Uterus (tissue), 4 donors: Measurements from ENCODE around the gene TEN1. TPM values are rescaled to one million over a fixed set of nuclear protein-coding genes. Genes with fewer than 3 reads are reported as not detected.

ENCODE experiments used
- DNase-seq, 2 donors: peaks; one replicate each; pipeline ENCODE4 v3.0.0-alpha.2; 2019 to 2020
- H3K27ac ChIP-seq, 2 donors: fragments of 200-600 bp; sonication (generic); 1 replicate in 1 of 2; 2 replicates in 1 of 2; pipeline ENCODE4 v1.5.1; 2016 to 2018
- H3K27me3 ChIP-seq, 2 donors: fragments of 200-600 bp; sonication (generic); one replicate each; pipeline ENCODE4 v1.5.1; 2018 to 2019; ENCODE audit warnings: control low read depth in 1 of 2
- H3K36me3 ChIP-seq, 2 donors: fragments of 200-600 bp; sonication (generic); one replicate each; pipeline ENCODE4 v1.5.1; 2019; ENCODE audit warnings: control low read depth in 1 of 2
- H3K4me1 ChIP-seq, 2 donors: fragments of 200-600 bp; sonication (generic); one replicate each; pipeline ENCODE4 v1.5.1; 2018 to 2019; ENCODE audit warnings: control low read depth in 1 of 2
- H3K4me3 ChIP-seq, 2 donors: fragments of 200-600 bp; sonication (generic); 1 replicate in 1 of 2; 2 replicates in 1 of 2; pipeline ENCODE4 v1.5.1; 2018 to 2019; ENCODE audit warnings: mild to moderate bottlenecking in 1 of 2
- H3K9me3 ChIP-seq, 2 donors: fragments of 200-600 bp; sonication (generic); one replicate each; pipeline ENCODE4 v1.5.1; 2019; ENCODE audit warnings: control low read depth in 1 of 2
- POLR2A ChIP-seq, 2 donors: fragments of 450-650 bp; IDR thresholded peaks; one replicate each; pipeline ENCODE4 v1.6.1; 2016; ENCODE audit warnings: antibody characterized with exemption in 2 of 2, mild to moderate bottlenecking in 1 of 2, moderate library complexity in 1 of 2
- intact Hi-C: fragments of 100-400 bp; cut with DNase I; formaldehyde crosslinking; loops from one replicate; pipeline ENCODE4 v1.15.1; 2023; ENCODE audit warnings: low total_unique reads
- total RNA-seq, 4 donors: library from RNA; depleted of rRNA in 3 of 4; stranded (reverse); fragments of >200 nt in 3 of 4; gene quantifications; one replicate each; pipeline versions ENCODE4 v1.1.0 to v1.2.4, GENCODE V29; 2014 to 2023
- TF ChIP-seq, protein P1 (sequence below), 4 experiments: fragments of 200-600 bp in 2 of 4; fragments of 450-650 bp in 2 of 4; sonication (generic) in 2 of 4; IDR thresholded peaks; one replicate each; pipeline ENCODE4 v1.5.1; 2016 to 2019; ENCODE audit warnings: antibody characterized with exemption in 4 of 4, mild to moderate bottlenecking in 2 of 4, moderate library complexity in 1 of 4
- donor health status: DM: yes; HTN: yes; CAD: no.

The TEN1 gene
- total RNA-seq, 4 donors from 2014 or later: 3.1 to 17.2 (median 15.0) TPM

DNA sequence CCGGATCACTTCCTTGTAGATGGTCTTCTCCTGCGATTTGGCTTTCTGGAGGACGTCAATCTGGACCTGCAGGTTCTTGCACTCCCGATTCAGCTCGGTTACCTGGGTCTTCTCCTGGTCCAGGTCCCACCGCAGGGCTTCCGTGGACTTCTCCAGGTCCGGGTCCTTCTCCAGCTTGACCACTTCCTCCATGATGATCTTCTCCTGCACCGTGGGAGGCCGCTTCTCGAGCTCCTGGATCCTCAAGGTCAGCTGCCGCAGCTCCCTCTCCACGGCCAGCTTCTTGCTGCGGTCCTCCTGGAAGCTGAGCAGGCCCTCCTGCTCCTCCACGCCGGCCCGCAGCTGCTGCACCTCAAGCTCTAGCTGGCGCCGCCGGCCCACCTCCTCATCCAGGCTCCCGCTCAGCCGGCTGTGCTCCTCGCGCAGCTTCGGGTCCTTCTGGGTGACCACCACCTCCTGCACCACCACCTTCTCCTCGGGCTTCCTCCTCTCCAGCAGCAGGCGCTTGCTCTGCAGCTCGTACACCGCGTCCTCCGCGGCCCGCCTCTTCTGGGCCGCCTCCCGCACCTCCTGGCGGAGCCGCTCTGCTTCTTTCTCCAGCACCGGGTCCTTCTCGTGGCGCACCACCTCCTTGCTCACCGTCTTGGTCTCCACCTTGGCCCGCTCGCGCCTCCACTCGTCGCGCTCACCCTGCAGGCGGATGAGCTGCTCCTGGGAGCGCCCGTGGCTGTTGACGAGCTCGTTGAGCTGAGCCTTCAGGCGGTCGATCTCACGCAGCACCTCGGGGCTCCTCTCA is 29.8 kb downstream of the TEN1 start:
- no peak overlapping the region for H3K4me3 ChIP-seq
- H3K9me3 ChIP-seq: no peaks in the 10 kb centered on the region
- no peaks in the 10 kb centered on the region for H3K27me3 ChIP-seq
- no peaks in the 10 kb centered on the region for H3K4me1 ChIP-seq
- no peak overlapping the region for H3K27ac ChIP-seq
- intact Hi-C loops: no loop called here
- no peaks in the 10 kb centered on the region for H3K36me3 ChIP-seq
- DNase-seq: no peak
- TF ChIP-seq, protein P1, sequence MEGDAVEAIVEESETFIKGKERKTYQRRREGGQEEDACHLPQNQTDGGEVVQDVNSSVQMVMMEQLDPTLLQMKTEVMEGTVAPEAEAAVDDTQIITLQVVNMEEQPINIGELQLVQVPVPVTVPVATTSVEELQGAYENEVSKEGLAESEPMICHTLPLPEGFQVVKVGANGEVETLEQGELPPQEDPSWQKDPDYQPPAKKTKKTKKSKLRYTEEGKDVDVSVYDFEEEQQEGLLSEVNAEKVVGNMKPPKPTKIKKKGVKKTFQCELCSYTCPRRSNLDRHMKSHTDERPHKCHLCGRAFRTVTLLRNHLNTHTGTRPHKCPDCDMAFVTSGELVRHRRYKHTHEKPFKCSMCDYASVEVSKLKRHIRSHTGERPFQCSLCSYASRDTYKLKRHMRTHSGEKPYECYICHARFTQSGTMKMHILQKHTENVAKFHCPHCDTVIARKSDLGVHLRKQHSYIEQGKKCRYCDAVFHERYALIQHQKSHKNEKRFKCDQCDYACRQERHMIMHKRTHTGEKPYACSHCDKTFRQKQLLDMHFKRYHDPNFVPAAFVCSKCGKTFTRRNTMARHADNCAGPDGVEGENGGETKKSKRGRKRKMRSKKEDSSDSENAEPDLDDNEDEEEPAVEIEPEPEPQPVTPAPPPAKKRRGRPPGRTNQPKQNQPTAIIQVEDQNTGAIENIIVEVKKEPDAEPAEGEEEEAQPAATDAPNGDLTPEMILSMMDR (IDR thresholded peaks at IDR 0.05): no peak
- no peak for TF ChIP-seq POLR2A (IDR thresholded peaks at IDR 0.05)

GRCh38 chr17:76009447-76009846 is 30.4 kb downstream of the TEN1 start:
- no peaks in the 10 kb centered on the region for H3K36me3 ChIP-seq
- no peaks in the 10 kb centered on the region for H3K4me1 ChIP-seq
- DNase-seq: no peak
- H3K27ac ChIP-seq: no peak overlapping the region
- intact Hi-C loops: no loop called here
- no peak for TF ChIP-seq POLR2A (IDR thresholded peaks at IDR 0.05)
- TF ChIP-seq, protein P1 (IDR thresholded peaks at IDR 0.05): no peak
- no peak overlapping the region for H3K4me3 ChIP-seq
- no peaks in the 10 kb centered on the region for H3K9me3 ChIP-seq
- no peaks in the 10 kb centered on the region for H3K27me3 ChIP-seq

DNA sequence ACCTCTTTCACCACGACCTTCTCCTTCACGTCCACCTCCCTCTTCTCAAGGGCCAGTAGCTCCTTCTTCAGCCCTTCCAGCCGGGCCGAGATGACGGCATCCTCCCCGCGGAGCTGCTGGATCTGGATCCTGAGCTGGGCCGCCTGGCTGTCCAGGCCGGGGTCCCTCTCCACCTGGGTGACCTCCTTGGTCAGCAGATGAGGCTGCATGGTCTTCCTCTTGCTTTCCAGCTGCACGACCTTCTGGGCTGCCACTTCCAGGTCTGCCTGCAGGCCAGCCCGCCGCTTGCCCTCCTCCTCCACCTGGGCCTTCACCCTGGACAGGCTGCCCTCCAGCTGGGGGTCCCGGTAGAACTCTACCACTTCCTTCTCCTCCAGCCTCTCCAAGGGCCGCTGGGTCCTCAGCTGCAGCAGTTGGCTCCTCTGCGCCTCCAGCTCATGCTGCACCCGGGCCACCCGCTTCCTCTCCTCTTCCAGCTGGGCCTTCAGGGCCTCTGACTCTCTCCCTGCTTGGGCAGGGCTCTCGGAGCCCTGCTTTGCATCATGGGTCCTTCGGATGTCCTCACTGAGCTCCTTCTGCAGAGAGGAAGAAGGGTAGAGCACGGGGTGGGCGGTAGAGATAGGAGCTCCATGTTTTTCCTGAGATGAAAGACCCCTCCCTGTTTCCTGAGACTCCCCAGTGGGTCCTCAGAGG is 31.1 kb downstream of the TEN1 start:
- Histone ChIP-seq H3K9me3 (no peaks in the 10 kb centered on the region), H3K27me3 (no peaks in the 10 kb centered on the region), H3K4me3 (no peak overlapping the region), H3K36me3 (no peaks in the 10 kb centered on the region), H3K27ac (no peak overlapping the region), H3K4me1 (no peaks in the 10 kb centered on the region)
- no peak for DNase-seq
- no peak for TF ChIP-seq POLR2A (IDR thresholded peaks at IDR 0.05)
- TF ChIP-seq, protein P1 (IDR thresholded peaks at IDR 0.05): no peak
- intact Hi-C loops: no loop called here

DNA sequence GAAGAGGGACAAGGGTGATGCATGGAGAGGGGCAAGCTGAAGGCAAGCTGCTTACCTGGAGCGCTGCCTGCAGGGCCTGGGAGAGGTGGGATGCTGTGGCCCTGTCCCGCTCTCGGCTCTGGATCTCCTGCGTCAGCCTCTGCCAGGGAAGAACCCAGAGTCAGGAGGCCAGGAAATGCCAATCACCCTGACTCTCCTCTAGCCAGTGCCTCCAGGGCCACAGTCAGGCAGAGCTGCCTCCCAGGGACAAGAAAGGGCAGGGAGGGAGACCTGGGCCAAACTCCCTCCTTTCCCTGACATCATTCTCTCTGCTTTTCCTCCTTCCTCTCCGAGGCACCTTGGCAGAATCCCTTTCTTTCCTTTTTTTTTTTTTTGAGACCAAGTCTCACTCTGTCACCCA is 32.9 kb downstream of the TEN1 start:
- no peaks in the 10 kb centered on the region for H3K36me3 ChIP-seq
- no peaks in the 10 kb centered on the region for H3K27me3 ChIP-seq
- H3K9me3 ChIP-seq: no peaks in the 10 kb centered on the region
- intact Hi-C loops: no loop called here
- TF ChIP-seq, protein P1 (IDR thresholded peaks at IDR 0.05): no peak
- TF ChIP-seq POLR2A (IDR thresholded peaks at IDR 0.05): no peak
- no peak overlapping the region for H3K27ac ChIP-seq
- H3K4me1 ChIP-seq: no peaks in the 10 kb centered on the region
- no peak for DNase-seq
- H3K4me3 ChIP-seq: no peak overlapping the region

- Histone ChIP-seq H3K27me3 (no peaks in the 10 kb centered on the region), H3K9me3 (no peaks in the 10 kb centered on the region), H3K27ac (no peak overlapping the region), H3K4me1 (no peaks in the 10 kb centered on the region), H3K4me3 (no peak overlapping the region), H3K36me3 (no peaks in the 10 kb centered on the region)
- TF ChIP-seq, protein P1 (IDR thresholded peaks at IDR 0.05): no peak
- intact Hi-C loops: no loop called here
- no peak for DNase-seq
Observed at GRCh38 chr17:76013377-76013932, 34.4 kb downstream of the TEN1 start.
